SK-N-MC (cell line): ENCODE data around the gene RBBP8.

ENCODE experiments used
- EZH2 ChIP-seq: fragments of 200-600 bp; sonication (generic); IDR thresholded peaks from one replicate; pipeline ENCODE4 v1.6.1; 2017; ENCODE audit warnings: antibody characterized with exemption
- POLR2AphosphoS5 ChIP-seq: IDR thresholded peaks from 2 replicates; pipeline ENCODE4 v1.6.1; 2012; ENCODE audit warnings: mild to moderate bottlenecking, low read depth, low read length, borderline replicate concordance

DNA sequence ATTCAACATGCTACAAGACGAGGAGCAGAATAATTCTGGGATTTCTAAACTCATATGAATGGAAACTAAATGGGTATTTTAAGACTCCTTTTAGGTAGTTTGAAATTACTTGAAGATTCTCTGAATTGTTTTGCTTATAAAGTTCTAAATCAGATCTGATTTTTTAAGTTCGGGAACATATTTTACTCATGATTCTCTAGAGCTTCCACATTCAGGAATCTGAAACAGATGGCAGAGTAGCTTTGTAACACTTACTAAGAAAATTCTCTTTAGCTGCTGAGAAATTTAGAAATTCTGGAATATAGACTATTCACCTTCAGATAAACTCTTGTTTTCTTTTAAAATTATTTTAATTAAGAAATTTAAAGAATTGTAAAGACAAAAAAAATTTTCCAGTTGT is 13.7 kb downstream of the RBBP8 start:
- TF ChIP-seq POLR2AphosphoS5 (no peak), EZH2 (no peak)
